RPMI7951 (cell line): ENCODE data around the gene BTF3. TPM values are rescaled to one million over a fixed set of nuclear protein-coding genes. Genes with fewer than 3 reads are reported as not detected.

ENCODE experiments used
- DNase-seq: peaks from one replicate; pipeline ENCODE4 v3.0.0-alpha.2; 2012; ENCODE audit warnings: low read depth
- total RNA-seq: library from RNA; depleted of rRNA; stranded (reverse); fragments of >200 nt; shearing (Covaris generic); gene quantifications from 2 replicates; pipeline ENCODE4 v1.2.3, GENCODE V29; 2014; rRNA removed

Gene BTF3
- total RNA-seq, 1 experiment from 2014 or later = 495 TPM

GRCh38 chr5:73522989-73523388, 24.7 kb downstream of the BTF3 start:
- peak; percentile 61 for DNase-seq

GRCh38 chr5:73523861-73524260, 25.6 kb downstream of the BTF3 start:
- no peak for DNase-seq

GRCh38 chr5:73525606-73526203, 27.5 kb downstream of the BTF3 start:
- no peak for DNase-seq

GRCh38 chr5:73528248-73528647, 30.0 kb downstream of the BTF3 start:
- DNase-seq = no peak

GRCh38 chr5:73529081-73529480, 30.8 kb downstream of the BTF3 start:
- no peak for DNase-seq

GRCh38 chr5:73531356-73531755, 33.1 kb downstream of the BTF3 start:
- DNase-seq = no peak

GRCh38 chr5:73532195-73532594, 34.0 kb downstream of the BTF3 start:
- no peak for DNase-seq

- DNase-seq = peak; percentile 33
Measured at GRCh38 chr5:73534011-73534644, 35.9 kb downstream of the BTF3 start.

GRCh38 chr5:73534971-73535370, 36.7 kb downstream of the BTF3 start:
- no peak for DNase-seq

GRCh38 chr5:73539730-73540129, 41.5 kb downstream of the BTF3 start:
- no peak for DNase-seq

- peak; percentile 73 for DNase-seq
Measured at GRCh38 chr5:73540192-73540591, 42.0 kb downstream of the BTF3 start.

GRCh38 chr5:73542020-73542419, 43.8 kb downstream of the BTF3 start:
- no peak for DNase-seq

- no peak for DNase-seq
Measured at GRCh38 chr5:73544429-73545402, 46.5 kb downstream of the BTF3 start.

GRCh38 chr5:73545403-73545779, 47.1 kb downstream of the BTF3 start:
- no peak for DNase-seq

- DNase-seq = no peak
Measured at GRCh38 chr5:73550016-73550415, 51.8 kb downstream of the BTF3 start.

GRCh38 chr5:73552642-73553041, 54.4 kb downstream of the BTF3 start:
- no peak for DNase-seq

Other genes with a start within 250 kb of the BTF3 start
- gene FOXD1, start 49.7 kb upstream of the BTF3 start, total RNA-seq = 9.1 and 11.2 TPM in 2 replicates
- gene ANKRA2, start 67.2 kb downstream of the BTF3 start, total RNA-seq = 15.2 and 19.5 TPM in 2 replicates
- 14.7 and 19.0 TPM in 2 replicates for gene UTP15, start 67.3 kb downstream of the BTF3 start, total RNA-seq
- 11.3 and 13.4 TPM in 2 replicates for gene ARHGEF28, start 127.8 kb downstream of the BTF3 start, total RNA-seq